GM21529 (cell line): Measurements from ENCODE around the gene EXOC1.
"Not testable (repeated sequence)": the region's sequence is repeated elsewhere in the genome, so short reads cannot be mapped to it uniquely, and the experiment has no call there.

Source experiments
- ATAC-seq: cut with Tn5 transposase; IDR thresholded peaks from one replicate; pipeline ENCODE4 v1.9.1; 2021; ENCODE audit not compliant: unreplicated experiment

Gene EXOC1

DNA sequence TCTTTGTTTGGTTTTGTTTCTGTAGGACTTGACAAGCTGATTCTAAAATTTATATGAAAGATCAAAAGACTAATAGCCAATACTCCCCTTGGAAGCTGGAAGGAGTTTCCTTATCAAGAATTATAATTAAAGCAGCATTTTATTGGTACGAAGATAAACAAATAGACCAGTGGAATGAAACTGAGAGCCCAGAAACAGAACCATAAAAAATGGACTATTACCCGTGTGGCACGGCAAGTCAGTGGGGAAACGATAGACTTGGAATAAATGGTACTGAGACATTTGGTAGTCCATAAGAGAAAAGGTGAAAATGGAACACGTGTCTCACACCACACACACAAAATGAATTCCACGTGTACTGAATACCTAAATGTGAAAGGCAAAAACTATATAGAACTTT lies 52.9 kb downstream of the EXOC1 start:
- no peak for ATAC-seq

DNA sequence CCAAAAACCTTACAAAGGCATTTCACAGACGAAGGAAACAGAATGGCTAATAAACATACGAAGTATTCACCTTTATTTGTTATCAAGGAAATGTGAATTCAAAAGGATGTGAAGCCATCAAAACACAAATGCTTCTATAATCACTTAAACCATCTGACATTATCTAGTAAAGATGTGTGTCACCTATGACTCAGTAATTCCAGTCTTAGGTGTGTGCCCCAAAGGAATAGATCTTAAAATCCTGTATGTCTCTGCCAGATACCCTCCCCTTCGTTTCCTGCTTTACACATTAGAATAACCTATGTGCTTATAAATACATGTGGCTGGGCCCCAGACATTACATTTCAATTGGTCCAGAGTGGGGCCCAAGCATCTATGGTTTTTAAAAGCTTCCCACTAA lies 53.5 kb downstream of the EXOC1 start:
- no peak for ATAC-seq

DNA sequence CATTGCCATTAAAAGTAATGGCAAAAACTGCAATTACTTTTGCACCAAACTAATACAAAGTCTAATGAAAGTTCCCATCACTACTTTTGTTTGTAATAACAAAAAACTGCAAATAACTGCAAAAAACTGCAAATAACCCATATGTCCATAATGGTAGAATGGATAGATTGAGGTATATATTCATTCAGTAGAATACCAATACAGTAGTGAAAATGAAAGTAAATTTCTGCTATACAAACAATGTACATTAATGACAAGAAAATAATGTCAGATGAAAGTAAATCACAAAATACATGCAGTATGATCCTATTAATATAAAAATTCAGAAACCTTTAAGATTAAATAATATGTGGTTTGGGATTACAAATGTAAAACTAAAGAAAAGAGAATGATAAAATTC lies 54.0 kb downstream of the EXOC1 start:
- no peak for ATAC-seq

DNA sequence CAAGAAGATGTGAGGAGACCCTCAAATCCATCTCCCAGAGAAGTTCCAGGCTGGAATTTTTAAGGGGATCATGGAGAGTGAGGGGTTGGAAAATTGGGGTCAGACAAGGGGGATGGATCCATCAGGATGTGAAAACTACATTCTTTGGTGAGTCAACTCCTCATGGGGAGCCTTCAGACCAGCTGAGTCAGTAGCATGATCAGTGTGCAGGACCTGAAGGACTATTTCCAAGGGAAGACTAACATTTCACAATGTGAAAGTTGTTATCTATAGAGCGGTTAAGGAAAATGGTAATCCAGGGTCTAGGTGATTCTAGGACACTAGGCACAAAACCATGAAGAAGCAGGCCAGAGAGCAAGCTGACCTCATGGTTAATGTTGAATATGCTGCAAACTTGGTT lies 56.7 kb downstream of the EXOC1 start:
- no peak for ATAC-seq

DNA sequence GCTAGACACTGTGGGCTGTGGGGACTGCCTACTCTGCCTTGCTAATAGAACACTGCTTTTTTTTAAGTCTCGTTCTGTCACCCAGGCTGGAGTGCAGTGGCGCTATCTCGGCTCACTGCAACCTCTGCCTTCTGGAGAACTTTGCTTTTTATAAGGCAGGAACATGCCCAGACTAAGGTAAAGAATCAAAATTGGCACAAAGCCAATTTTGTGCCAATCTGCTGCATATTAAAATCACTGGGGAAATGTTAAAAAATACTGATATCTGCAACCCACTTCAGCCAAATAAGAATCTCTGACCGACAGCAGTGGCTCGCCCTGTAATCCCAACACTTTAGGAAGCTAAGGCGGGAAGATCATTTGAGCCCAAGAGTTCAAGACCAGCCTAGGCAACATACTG lies 58.8 kb downstream of the EXOC1 start:
- no peak for ATAC-seq

DNA sequence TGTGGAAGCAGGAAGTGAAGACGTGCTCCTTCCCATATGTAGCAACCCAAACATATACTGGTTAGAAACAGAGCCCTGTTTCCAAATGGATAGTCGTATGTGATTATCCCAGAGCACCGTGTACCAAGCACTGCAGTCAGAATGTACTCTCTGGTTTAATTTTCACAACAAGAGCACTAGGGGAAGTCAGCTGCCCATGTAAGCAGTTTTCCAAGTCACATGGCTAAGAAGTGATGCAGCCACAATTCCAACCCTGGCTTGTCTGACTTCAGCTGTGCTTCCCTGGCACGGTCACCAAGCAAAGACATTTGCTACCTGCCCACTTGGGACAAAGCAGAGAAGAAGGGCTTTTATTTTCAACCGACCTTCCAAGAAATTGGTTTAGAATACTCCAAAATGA lies 67.1 kb downstream of the EXOC1 start:
- no peak for ATAC-seq

DNA sequence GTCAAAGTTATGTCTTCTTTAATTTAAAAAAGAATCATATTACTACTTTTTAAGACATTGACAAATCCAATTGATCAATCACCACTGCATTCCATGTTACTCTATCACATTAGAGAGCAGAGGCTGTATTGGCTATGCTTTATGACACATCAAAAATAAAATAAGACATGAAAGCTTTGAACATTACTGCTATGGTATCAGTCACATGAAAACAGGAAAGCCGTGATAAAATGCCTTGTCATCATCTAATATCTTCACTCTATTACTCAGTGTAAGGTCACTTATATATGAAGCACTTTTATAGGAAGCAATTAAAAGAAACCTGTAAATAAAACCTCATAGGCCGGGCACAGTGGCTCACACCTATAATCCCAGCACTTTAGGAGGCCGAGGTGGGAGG lies 67.6 kb downstream of the EXOC1 start:
- ATAC-seq: no peak

DNA sequence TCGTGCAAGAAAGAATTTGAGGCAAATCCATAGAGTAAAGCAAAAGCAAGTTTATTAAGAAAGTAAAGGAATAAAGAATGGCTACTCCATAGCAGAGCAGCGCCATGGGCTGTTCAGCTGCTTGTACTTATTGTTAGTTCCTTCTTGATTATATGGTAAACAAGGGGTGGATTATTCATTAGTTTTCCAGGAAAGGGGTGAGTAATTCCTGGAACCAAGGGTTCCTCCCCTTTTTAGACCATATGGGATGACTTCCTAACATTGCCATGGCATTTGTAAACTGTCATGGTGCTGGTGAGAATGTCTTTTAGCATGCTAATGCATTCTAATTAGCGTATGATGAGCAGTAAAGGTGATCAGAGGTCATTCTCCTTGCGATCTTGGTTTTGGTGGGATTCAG lies 71.8 kb downstream of the EXOC1 start:
- no peak for ATAC-seq

DNA sequence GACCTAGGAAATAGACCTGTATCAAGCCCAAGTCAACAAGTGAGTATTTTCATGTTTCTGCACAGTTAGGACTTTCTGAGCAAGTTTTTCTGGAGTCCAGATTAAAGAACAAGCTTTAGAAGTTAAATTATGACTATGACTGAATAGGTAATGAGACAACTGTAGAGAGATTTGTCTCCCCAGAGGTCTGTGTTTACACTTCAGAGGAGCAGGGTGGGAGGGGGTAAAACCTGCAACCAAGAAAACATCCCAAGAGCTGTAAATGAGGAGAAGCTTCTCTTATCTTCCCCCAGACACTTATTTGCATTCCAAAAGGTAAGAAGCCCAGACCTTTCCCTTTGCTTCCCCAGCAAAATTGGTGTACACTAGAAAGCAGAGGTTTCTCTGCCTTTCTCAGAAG lies 73.2 kb downstream of the EXOC1 start:
- ATAC-seq: peak; percentile 70

DNA sequence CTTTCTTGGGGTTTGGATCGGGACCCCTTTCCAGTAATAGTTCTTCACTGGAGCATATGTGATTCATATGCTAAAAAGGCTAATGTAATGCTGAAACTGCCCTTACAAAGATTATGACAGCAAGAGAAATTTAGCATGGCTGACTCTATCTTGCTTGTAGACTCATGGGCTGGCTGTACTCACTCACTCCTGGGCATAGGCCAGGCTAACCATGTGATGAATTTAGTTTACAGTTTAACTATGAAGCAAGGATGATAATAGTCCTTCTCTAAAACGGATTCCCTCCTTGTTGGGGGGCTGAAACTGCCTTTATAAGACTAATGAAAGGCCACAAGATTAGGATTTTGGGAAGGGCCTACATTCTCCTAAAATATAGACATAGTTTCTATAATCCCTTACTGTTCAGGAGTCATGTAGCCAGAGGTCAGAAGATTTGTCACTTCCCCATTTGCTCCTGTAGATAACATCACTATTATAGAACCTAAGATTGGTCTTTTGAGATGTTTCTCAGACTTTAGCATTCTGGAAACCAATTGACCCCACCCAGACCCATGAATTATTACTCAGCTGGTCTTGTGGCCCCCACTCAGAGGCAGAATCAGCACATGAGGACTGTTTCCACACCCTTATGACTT lies 74.5 kb downstream of the EXOC1 start:
- ATAC-seq: no peak

DNA sequence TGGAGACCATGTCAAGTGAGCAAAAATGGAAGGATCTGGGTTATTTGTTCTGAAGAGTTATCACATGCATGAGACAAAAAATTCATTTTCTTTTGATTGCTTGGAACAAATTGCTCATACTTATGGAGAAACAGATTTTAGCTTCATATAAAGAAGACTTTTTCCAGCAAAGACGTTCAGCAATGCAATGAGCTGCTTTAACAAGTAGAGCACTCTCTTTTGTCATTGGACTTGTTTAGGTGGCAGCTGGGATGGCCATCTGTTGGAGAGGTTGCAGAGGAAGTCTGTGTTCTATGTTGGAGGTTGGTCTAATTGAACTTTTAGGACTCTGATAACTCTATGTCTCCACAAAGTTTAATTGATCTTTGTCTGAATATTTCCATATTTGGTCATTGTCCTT lies 75.4 kb downstream of the EXOC1 start:
- no peak for ATAC-seq

DNA sequence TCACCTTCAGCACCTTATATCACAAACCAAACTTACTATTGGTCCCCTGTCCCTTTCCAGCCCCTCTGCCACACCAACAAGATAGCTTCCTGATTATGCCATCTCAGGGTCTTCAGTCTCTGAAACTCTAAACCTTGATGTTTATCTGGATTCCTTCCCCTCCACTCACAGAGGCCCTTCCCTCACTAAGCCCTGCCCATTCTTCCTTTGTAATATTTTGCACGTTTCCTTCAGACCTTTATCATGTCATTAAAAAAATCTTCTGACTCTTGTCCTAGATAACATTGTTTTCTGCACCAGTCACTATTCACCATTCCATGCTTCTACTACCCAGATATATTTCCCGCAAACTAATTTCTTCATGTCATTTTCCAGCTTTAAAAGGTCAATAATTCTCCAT lies 77.6 kb downstream of the EXOC1 start:
- no peak for ATAC-seq

DNA sequence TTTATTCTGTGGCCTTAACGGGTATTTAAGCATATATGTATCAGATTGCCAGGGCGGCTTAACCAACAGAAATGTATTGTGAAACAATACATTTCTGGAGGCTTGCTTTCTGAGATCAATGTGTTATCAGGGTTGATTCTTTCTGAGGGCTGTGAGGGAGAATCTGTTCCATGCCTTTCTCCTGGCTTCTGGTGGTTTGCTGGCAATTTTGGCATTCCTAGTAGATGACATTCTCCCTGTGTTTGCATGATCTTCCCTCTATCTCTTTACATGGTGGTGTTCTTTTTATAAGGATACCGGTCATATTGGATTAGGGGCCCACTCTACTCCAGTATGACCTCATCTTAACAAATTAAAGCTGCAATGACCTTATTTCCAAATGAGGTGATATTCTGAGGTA lies 78.4 kb downstream of the EXOC1 start:
- ATAC-seq: no peak

DNA sequence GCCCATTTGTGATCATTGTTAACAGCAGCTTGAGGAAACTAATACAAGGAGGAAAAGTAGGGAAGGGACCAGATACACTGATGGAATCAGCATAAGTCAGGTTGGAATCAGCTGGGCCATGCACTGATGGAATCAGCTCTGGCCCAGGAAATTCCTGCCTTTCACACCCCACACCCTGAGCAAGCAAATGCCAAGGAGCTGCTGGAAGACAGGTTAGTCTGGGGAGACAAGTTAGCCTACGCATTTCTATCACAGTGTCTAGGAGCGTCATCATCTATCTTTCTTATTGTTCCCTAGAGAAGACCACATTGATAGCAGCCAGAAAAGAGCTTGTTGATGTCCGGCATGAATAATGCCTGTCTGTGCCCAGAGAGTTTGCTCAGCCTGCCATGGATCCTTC lies 79.1 kb downstream of the EXOC1 start:
- no peak for ATAC-seq

DNA sequence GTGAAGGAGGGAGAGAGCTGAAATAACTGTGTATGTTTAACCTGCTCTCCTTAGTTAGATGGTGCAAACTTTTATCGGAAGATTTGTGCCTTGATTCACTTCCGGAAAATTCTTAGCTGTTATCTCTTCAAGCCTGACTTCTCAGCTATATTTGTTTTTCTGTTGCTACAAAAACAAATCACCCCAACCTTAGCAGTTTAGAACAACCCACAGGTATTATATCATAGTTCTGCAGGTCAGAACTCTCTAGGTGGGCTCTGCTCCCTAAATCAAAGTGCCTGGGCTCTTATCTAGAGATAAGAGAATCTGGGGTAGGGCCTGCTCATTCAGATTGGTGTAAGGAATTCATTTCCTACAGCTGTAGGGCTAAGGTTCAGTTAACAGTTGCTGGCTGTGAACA lies 80.2 kb downstream of the EXOC1 start:
- ATAC-seq: no peak

DNA sequence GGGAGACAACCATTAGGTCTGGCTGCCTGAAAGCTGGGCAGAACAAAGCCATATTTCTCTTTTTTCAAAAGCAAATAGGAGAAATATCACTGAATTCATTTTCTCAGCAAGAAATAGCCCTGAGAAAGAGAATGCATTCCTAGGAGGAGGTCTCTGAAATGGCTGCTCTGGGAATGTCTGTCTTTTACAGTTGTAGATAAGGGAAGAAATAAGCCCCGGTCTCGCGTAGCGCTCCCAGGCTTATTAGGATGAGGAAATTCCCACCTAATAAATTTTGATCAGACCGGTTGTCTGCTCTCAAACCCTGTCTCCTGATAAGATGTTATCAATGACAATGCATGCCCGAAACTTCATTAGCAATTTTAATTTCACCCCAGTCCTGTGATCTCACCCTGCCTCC lies 82.5 kb downstream of the EXOC1 start:
- not testable (repeated sequence) for ATAC-seq

DNA sequence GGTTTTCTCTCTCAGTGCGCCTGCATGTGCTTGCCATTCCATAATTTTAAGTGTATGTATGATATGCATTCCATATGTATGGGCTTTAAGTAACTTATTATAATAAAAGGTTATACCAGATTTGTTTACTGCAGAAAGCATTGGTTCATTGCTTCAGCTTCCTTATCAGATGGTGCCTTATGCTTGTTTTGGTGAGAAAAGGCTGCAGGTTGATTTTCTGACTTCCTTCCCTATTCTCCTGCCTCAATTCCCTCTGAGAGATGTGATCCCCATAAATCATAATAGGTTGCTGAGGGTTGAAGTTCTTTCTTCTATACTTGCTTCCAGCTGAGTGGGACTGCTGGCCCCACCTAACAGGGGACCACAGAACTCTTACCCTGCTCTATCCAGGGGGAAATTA lies 85.0 kb downstream of the EXOC1 start:
- ATAC-seq: no peak

DNA sequence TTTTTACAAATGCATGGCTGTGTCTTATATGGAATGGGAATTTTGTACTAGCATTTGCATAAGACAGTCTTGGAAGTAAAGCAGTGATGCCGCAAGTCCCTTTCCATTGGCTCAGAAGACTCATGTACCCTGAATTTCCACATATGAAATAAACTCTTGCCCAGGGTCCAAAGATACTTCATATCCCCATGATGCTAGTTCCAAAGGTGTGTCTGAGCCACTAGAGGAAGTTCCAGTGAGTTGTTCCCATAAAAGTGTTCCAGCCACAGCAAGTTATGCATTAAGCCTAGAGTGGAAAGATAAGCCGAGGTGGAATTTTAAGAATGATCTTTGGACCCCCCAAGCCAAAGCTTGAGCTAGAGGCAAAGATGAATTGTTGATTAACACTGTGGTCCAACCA lies 86.0 kb downstream of the EXOC1 start:
- ATAC-seq: no peak

DNA sequence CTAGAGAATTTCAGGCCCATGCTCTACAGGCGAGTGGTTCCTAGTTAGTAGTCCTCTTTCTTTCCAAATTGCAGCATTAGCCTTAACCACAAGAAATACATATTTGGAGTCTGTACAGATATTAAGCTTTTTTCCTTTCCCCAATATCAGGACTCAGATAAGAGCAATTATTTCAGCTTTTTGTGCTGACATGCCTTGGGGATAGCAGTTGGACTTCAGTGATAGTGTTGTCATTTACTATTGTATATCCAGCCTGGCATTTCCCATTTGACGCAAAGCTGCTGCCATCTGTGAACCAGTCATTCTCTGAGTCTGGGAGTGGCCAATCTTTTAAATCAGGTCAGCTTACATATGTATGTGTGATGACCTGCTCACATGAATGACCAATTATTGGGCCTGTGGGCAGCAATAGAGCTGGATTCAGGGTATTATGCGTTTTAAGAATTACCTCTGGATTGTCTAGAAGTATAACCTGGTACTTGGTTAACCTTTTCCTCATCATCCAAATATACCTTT lies 88.5 kb downstream of the EXOC1 start:
- no peak for ATAC-seq

DNA sequence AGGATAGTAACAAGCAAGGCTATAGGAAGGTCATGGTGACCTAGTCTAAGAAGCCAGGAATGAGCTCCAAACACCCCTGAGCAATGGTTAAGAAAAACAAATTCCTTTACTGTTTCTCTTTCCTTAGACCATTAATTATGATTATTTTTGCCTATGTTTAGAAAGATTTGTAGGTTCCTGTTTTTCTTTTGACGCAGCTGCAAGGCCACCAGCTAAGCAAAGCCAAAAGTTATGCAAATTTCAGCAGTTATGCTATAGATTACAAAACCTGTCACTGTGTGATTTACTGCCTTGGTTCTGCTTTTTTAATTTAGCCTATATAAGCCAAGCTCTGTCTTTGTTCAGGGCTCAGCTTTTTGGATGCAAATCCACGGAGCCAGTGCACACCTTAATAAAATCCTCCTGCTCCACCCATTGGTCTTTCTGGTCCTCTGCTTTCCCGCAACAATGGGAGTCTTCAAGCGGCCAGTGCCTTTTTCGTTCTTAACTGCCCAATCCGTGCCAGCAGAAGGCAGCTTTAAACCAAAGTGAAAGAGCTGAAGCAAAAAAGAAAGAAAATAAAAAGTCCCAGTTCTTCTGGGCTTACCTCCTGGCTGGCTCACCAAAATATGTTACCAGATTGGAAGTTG lies 93.9 kb downstream of the EXOC1 start:
- peak; percentile 28 for ATAC-seq

DNA sequence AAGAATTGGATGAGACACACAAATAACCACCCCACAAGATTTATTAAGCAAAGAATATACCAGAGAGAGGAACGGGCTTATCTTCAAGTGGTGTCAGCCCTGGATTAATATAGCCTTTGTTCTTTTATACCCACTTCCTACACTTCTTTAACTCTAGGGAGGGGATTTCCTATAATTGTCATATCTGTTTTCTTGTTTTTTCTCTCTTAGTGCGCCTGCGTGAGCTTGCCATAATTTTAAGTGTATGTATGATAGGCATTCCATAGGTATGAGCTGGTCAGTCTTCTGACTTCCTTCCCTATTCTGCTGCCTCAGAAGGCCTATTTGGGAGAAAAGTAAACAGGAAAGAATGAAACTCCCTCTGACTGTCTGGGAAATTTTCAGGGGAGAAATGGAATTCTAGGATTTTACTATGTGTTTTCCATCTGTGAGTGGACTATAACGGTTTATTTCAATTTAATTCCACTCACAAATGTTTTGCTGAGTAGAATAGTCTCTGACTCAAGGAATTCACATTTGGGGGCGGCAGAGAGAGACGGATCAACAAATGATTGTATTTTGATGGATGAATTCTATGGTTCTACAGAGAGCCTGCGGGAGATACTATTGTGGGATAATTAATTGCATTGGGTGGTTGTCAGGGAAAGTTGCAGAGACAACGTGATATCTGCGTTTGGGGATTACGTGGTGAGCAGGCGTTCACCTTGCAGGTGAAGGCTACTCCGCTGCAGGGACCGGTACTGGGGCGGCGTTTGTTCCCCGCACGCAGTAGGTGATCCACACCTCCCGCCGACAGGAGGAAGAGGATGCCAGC lies 94.7 kb downstream of the EXOC1 start:
- ATAC-seq: peak; percentile 12
